HepG2 (cell line): ENCODE results near the gene ATP9B. TPM values are rescaled to one million over a fixed set of nuclear protein-coding genes. Genes with fewer than 3 reads are reported as not detected.

Experiments
- ATAC-seq: fragments of 200-7000 bp; cut with Tn5 transposase; 3 replicates; pipeline ENCODE4 v1.9.1; 2020; ENCODE audit warnings: mild to moderate bottlenecking, moderate library complexity
- BruUV-seq: library from RNA; stranded (reverse); fragments of 400-500 nt; replicated peaks from 2 replicates; lab custom pipeline; 2021; lab: Mats Ljungman, UMichigan
- CTCF ChIA-PET: fragments of 300-600 bp; formaldehyde crosslinking; extraction: SDS; loops from one replicate; lab custom pipeline; 2021; ENCODE audit warnings: low total read pairs, inconsistent platforms, low intra/inter-chr PET ratio; lab: Yijun Ruan, JAX
- POLR2A ChIA-PET: fragments of 350-600 bp; sonication (Branson Sonifier 250); formaldehyde crosslinking; loops from one replicate; lab custom pipeline; 2020; ENCODE audit warnings: antibody characterized with exemption, inconsistent platforms; lab: Yijun Ruan, JAX
- DNase-seq: peaks from one replicate; pipeline ENCODE4 v3.0.0-alpha.2; 2015; ENCODE audit warnings: low spot score
- FAIRE-seq: peaks from 3 replicates; lab custom pipeline; 2011; peaks lifted over from hg19 to GRCh38; lab: Jason Lieb, UNC
- H2AFZ ChIP-seq: one replicate; pipeline ENCODE4 v1.6.1; 2011; ENCODE audit warnings: low read length, inconsistent platforms
- H3K27ac ChIP-seq: fragments of 300-600 bp; 3 replicates; pipeline ENCODE4 v1.8.0; 2011; ENCODE audit warnings: mixed run types, mild to moderate bottlenecking, mixed read lengths, low read length, inconsistent platforms; ENCODE audit not compliant: insufficient read depth; ENCODE audit errors: extremely low read length
- H3K27me3 ChIP-seq, 2 experiments: fragments of 200-600 bp in 1 of 2; 2 replicates in 1 of 2; 3 replicates in 1 of 2; pipeline versions ENCODE4 v1.6.0 to v1.8.0; 2011; ENCODE audit warnings: low read length in 2 of 2, mild to moderate bottlenecking in 2 of 2, moderate library complexity in 2 of 2, inconsistent platforms in 1 of 2; ENCODE audit not compliant: insufficient read depth in 2 of 2, control insufficient read depth in 1 of 2
- H3K36me3 ChIP-seq, 2 experiments: fragments of 200-600 bp in 1 of 2; replicated peaks in 1 of 2; 2 replicates in 1 of 2; 3 replicates in 1 of 2; pipeline versions ENCODE4 v1.5.1 to v1.8.0; 2011; ENCODE audit warnings: low read length in 2 of 2, inconsistent platforms in 1 of 2; ENCODE audit not compliant: insufficient read depth in 2 of 2, control insufficient read depth in 1 of 2
- H3K4me1 ChIP-seq: 2 replicates; pipeline ENCODE4 v1.5.1; 2012; ENCODE audit warnings: low read length, inconsistent platforms; ENCODE audit not compliant: insufficient read depth
- H3K4me2 ChIP-seq: 2 replicates; pipeline ENCODE4 v1.6.0; 2011; ENCODE audit warnings: low read depth, low read length, inconsistent platforms
- H3K4me3 ChIP-seq, 3 experiments: fragments of 200-600 bp in 1 of 3; sonication (generic), shearing (Covaris generic) in 1 of 3; replicated peaks in 1 of 3; 2 replicates each; pipeline ENCODE4 v1.5.1; 2011 to 2016; ENCODE audit warnings: low read length in 3 of 3, inconsistent platforms in 2 of 3, low read depth in 2 of 3, mild to moderate bottlenecking in 2 of 3, control low read depth in 1 of 3, mixed read lengths in 1 of 3; ENCODE audit not compliant: insufficient read depth in 1 of 3
- H3K79me2 ChIP-seq: one replicate; pipeline ENCODE4 v1.6.1; 2011; ENCODE audit warnings: low read length, inconsistent platforms; ENCODE audit not compliant: insufficient read depth
- H3K9ac ChIP-seq: 2 replicates; pipeline ENCODE4 v1.6.0; 2011; ENCODE audit warnings: mild to moderate bottlenecking, low read depth, low read length, inconsistent platforms; ENCODE audit not compliant: insufficient read depth
- H3K9me3 ChIP-seq: 2 replicates; pipeline ENCODE4 v1.5.1; 2012; ENCODE audit warnings: mild to moderate bottlenecking, low read length
- H4K20me1 ChIP-seq: 2 replicates; pipeline ENCODE4 v1.6.0; 2011; ENCODE audit warnings: inconsistent platforms, mild to moderate bottlenecking, low read length, moderate library complexity; ENCODE audit not compliant: insufficient read depth
- CCDC6 ChIP-seq: sonication (generic); formaldehyde crosslinking; IDR thresholded peaks from 2 replicates; pipeline ENCODE4 v1.8.1; 2022; ENCODE audit warnings: mild to moderate bottlenecking, missing genetic modification reagents, moderate library complexity
- PBX2 ChIP-seq: IDR thresholded peaks from 2 replicates; pipeline ENCODE4 v1.6.1; 2016; ENCODE audit warnings: control low read depth
- SAP130 ChIP-seq: IDR thresholded peaks from 2 replicates; pipeline ENCODE4 v1.6.1; 2016; ENCODE audit warnings: low read depth
- ZMYM4 ChIP-seq: sonication (generic); formaldehyde crosslinking; IDR thresholded peaks from 2 replicates; pipeline ENCODE4 v1.8.1; 2023; ENCODE audit warnings: mild to moderate bottlenecking, missing genetic modification reagents
- WGBS: methylation state at CpG from one replicate; pipeline ENCODE4 v1.1.6; 2017; ENCODE audit warnings: low lambda C conversion rate; 5-methylcytosine and 5-hydroxymethylcytosine counted together
- in situ Hi-C: cut with HindIII; loops from 2 replicates; pipeline ENCODE4 v1.10.0; 2017; ENCODE audit warnings: low pct_unique_long_range_greater_than_20kb; ENCODE audit not compliant: extremely low pct_ligation_motif_present
- intact Hi-C: fragments of 100-400 bp; cut with micrococcal nuclease; formaldehyde crosslinking; loops from one replicate; pipeline ENCODE4 v1.10.0; 2022; ENCODE audit not compliant: unreplicated experiment
- polyA plus RNA-seq, 8 experiments: library from polyadenylated mRNA; depleted of rRNA in 3 of 8; stranded (reverse) in 7 of 8; unstranded in 1 of 8; fragments of >200 nt; fragmentation: Illumina TruSeq in 4 of 8; extraction: Trizol in 4 of 8; gene quantifications; 2 replicates each; pipeline versions ENCODE4 v1.2.1 to v1.2.3, GENCODE V29; 2011 to 2016; ENCODE audit warnings: low read depth in 4 of 8, missing spikeins in 1 of 8, mixed read lengths in 1 of 8; ENCODE audit not compliant: insufficient read depth in 1 of 8
- total RNA-seq, 5 experiments: library from RNA; depleted of rRNA; stranded (reverse); fragments of >200 nt; fragmentation: Illumina TruSeq; extraction: Trizol; gene quantifications; 2 replicates each; pipeline ENCODE4 v1.2.3, GENCODE V29; 2016; ENCODE audit warnings: low read depth in 1 of 5

The ATP9B gene
- total and polyA plus RNA-seq, 2 of the 13 experiments (the other 11 are each of a cell fraction or from before 2014, with no cell fraction given), result 10.8 to 11.3 TPM

- CTCF ChIA-PET, result no interaction called here
- WGBS, result 91% methylated on average over 12 of the region's 12 CpGs
- no peak for FAIRE-seq
These were observed 291.7 kb downstream of the ATP9B start for GRCh38 chr18:79360933-79361332.

GRCh38 chr18:79361766-79362522 lies 292.8 kb downstream of the ATP9B start:
- H3K4me3 ChIP-seq, result no peak overlapping the region
- no peak for TF ChIP-seq CCDC6
- TF ChIP-seq PBX2 (CRISPR knock-in tag), result no peak
- no peak for TF ChIP-seq ZMYM4
- H3K4me1 ChIP-seq, result no peaks in the 10 kb centered on the region
- DNase-seq, result no peak
- ATAC-seq, result no peak
- no TSS peak for BruUV-seq
- H2AFZ ChIP-seq, result no peak overlapping the region
- intact Hi-C loops, result no loop called here
- FAIRE-seq, result no peak
- in situ Hi-C loops, result no loop called here
- H4K20me1 ChIP-seq, result no peaks in the 10 kb centered on the region
- no peaks in the 10 kb centered on the region for H3K9me3 ChIP-seq
- H3K9ac ChIP-seq, result no peak overlapping the region
- H3K4me2 ChIP-seq, result no peak overlapping the region
- H3K36me3 ChIP-seq, result peaks cover 3 to 23% of the 10 kb centered on the region in 2 experiments; a peak in 4 of 5 replicates
- 93% methylated on average over 20 of the region's 20 CpGs for WGBS
- CTCF ChIA-PET, result no interaction called here
- no peaks in the 10 kb centered on the region for H3K27me3 ChIP-seq
- POLR2A ChIA-PET, result no interaction called here
- H3K79me2 ChIP-seq, result no peaks in the 10 kb centered on the region
- no peak overlapping the region for H3K27ac ChIP-seq

More at GRCh38 chr18:79360933-79361332, 291.7 kb downstream of the ATP9B start:
- Histone ChIP-seq H3K36me3 (peaks cover 3 to 23% of the 10 kb centered on the region in 2 experiments; a peak in 4 of 5 replicates), H3K4me1 (no peaks in the 10 kb centered on the region), H3K9ac (no peak overlapping the region), H3K4me3 (no peak overlapping the region), H3K79me2 (no peaks in the 10 kb centered on the region), H3K27ac (no peak overlapping the region), H3K27me3 (no peaks in the 10 kb centered on the region), H3K4me2 (no peak overlapping the region), H4K20me1 (no peaks in the 10 kb centered on the region), H2AFZ (no peak overlapping the region), H3K9me3 (no peaks in the 10 kb centered on the region)
- ATAC-seq (no peak), DNase-seq (no peak)
- intact Hi-C loops (no loop called here), in situ Hi-C loops (no loop called here)
- TF ChIP-seq SAP130 (CRISPR knock-in tag), result no peak
- no TSS peak for BruUV-seq
- POLR2A ChIA-PET, result no interaction called here
